Measurements from ENCODE around the gene SPECC1.
"Not testable (repeated sequence)": the region's sequence is repeated elsewhere in the genome, so short reads cannot be mapped to it uniquely, and the experiment has no call there.

The SPECC1 gene

DNA sequence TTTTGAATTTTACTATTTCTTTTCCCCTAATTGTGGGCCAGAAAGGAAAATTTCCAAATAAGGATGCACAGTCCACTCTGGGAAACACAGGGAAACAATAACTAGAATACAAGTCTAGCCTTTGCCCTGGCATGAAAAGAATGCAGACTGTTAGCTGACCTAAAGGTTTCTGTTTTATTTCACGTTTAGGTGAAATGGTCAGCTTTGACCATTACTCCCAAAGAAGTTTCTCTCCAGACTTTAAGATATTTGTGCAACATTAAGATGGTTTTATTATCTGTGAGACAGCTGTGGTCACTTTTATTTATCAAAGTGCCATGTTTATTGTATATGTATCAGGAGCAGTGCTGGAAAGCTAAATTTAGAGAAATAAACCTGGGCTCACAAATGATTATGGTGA is 163.9 kb downstream of the SPECC1 start:
- no peak for DNase-seq (ENCODE audit: low read depth)

DNA sequence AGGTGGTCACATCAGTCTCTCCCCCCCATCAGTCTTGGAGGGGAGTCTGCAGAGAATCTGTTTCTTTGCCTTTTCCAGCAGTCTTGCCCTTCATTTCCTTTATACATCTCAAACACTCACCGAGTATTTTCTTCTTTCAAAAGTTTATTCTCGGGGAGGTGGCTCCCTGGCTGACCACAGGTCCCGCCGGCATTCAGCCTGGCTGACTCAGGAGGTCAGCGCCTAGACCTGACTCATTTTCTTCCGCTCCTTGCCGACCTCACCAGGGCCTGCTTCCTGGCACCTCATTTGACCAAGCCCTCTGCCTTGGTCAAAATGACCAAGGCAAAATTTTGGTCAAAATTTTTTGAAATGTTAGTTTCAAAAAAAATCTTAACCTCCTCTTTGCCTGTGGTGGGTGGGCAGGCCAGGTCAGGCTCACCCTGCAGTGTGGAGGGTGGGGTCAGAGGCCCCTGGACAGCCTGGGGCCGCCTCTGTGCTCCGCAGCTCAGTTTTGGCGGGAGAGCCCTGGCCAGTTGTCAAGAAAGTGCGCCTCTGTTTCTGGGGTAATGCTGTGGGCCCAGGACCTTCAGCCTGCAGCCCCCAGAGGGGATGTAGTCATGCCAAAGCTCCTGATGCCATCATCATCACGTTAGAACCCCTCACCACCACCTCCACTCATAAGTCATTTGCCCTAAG is 165.6 kb downstream of the SPECC1 start:
- no peak for DNase-seq (ENCODE audit: low read depth)

DNA sequence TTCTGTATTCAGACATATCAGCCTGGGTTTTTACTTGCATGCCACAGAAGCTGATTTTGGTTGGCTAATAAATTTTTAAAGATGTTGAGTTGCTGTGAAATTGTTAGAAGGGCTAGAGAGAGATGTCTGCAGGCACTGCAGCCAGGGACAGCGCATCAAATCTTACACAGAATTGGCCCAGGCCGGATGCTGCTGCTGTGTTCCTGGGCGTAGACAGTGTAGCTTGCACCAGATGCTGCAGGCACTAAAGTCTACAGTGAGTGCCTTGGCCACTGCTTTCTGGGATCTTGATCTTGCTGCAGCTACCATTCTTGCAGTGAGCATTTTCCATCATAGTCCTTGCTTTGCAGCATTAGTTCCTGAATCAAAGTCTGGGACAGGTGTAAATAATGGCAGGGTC is 169.9 kb downstream of the SPECC1 start:
- DNase-seq (ENCODE audit: low read depth), result no peak

DNA sequence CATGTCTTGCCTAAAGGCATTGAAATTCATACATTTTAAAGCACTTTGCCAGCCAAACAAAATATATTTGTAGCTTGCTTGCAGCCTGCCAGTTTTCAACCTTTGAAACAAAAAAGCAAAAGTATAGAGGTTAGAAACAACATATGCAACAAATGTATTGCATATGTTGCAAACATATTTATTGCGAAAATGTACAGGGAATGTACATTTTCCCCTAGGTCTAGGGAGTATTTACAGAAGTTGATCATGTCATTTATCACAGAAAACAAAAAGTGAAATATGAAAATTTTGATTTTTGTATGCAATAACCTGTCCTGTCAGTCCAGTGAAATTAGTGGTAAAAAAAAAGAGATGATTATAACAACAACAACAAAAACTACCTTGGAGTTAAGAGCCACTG is 171.5 kb downstream of the SPECC1 start:
- no peak for DNase-seq (ENCODE audit: low read depth)

DNA sequence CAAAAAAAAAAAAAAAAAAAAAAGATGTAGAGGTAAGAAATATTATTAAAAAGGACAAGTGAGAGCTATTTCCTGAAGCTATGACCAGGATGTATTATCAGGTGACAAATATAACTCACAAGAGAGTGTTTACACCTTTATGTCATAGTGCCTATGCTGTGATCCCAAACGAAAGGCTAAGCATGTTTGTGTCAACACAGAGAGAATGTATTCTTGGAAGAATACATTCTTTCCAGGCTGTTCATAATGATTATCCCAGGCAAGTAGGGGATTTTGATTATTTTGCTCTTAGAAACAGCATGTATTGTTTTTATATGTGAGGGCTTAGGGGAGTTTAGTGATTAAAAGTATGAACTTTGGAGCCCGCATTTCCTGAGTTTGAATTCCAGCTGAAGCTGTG is 175.0 kb downstream of the SPECC1 start:
- DNase-seq (ENCODE audit: low read depth), result no peak

DNA sequence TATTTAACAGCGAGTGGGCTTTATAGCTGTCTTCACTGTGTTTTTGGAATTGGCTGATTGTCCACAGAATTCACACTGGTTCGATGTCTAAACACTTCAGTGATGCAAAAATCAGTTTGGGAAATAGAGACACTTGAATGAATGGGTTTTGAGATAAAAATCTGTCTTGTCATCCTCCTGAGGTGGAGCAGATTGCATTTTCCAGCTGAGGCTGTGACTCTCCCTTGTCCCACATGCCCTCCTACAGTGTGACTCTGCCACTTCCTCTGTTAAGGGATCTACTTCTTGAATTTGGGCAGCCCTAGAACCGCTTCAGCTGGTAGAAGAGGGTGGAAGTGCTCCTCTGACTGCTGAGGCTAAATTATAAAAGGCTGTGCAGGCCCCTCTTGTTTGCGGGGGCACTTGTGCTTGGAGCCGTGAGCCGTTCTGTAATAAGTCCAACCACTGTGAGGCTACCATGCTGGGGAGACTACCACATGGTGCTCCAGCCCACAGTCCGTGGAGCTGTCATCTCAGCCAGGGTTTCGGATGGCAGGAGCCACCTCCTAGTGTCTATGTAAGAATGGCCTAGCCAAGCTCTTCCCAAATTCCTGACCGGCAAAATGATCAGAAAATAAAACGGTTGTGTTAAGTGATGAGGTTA is 175.9 kb downstream of the SPECC1 start:
- DNase-seq (ENCODE audit: low read depth), result no peak

DNA sequence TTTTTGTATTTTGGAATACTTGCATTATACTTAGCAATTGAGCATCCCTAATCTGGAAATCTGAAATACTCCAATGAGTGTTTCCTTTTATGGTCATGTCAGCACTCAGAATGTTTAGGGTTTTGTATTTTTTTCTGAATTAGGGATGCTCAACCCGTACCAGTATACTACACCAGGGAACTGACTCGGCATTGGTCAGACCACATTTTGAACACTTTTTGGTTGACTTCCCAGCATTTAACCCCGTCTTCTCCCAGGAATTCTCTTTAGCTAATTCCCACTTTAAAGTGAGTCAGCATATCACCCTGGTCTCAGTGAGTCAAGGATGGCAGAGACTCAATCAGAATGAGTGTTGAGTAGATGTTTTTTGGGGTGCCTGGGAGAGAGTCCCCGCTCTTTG is 177.9 kb downstream of the SPECC1 start:
- DNase-seq (ENCODE audit: low read depth), result no peak

DNA sequence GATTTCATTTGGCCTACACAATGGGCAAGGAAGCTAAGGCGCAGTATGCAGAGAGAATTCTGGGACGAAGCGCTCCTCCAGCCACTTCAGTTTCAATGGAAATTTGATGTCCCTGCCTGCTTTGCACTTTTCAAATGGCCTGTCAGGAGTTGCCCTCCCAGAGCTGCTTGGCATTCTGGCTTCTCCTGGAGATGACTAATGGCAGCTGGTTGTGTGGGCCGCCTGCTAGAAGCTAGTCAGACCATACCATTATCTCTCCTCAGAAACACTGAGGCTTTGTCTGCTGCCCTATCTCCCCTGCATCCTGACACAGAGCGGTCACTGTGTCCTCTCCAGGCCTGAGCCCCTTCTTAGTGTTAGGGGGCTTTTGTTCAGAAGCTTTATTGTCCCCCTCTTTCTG is 180.1 kb downstream of the SPECC1 start:
- no peak for DNase-seq (ENCODE audit: low read depth)

DNA sequence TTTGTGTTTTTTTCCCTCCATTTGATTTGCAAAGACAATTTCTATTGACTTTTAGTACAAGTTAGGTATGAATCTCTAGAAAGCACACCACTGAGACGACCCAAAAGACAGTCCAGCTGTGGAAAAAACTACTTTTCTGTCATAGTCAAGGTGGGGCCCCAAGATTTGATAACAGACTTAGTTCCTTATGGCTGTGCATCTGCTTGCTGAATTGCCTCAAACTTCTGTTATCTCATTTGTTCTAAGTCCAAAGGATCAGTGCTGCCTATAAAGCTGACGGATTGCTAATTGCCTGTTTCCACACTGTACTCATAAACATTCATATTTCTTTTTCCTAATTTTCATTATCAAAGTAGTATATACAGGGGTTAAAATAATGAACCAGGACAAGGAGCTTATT is 180.8 kb downstream of the SPECC1 start:
- DNase-seq (ENCODE audit: low read depth), result no peak

DNA sequence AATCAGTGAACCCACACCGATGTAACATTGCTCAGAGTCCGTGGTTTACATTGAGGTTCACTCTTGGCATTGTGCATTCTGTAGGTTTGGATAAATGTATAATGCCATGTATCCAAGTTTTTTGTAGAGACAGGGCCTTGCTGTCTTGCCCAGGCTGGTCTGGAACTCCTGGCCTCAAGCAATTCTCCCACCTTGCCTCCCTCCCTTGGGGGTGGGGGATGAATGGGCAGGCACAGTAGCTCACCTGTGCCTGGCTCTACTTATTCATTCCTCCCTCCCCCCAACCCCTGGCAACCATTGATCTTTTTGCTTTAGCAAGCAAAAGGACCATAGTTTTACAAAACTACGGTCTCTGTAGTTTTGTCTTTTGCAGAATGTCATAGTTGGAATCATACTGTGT is 181.4 kb downstream of the SPECC1 start:
- no peak for DNase-seq (ENCODE audit: low read depth)

DNA sequence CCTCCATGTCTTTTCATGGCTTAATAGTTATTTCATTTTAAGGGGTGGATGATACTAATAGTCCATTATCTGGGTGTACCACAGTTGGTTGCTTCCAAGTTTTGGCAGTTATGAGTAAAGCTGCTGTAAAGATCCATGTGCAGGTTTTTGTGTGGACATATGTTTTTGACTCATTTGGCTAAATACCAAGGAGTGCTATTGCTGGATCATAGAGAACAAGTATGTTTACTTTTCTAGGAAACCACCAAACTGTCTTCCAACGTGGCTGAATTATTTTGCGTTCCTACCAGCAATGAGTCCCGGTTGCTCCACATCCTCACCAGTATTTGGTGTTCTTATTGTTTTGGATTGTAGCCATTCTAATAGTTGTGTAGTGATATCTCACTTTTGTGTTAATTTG is 181.9 kb downstream of the SPECC1 start:
- no peak for DNase-seq (ENCODE audit: low read depth)

DNA sequence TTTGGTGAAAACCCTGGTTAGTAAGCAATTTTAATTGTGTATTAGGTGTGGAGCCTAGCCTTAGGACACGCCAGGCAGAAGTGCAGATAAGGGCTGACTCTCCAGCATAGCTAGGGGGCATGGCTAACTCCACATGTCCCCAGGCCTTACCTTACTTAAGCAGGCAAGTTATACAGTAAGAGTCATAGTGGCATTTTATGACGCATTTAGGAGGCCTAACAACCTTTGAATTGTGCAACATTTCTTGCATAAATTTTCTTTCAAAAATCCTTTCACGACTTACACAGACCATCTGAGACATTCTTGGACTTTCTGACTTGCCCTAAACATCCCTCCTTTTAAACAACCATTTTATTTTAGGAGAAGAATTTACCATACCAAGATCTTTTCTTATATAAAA is 187.1 kb downstream of the SPECC1 start:
- not testable (repeated sequence) for DNase-seq (ENCODE audit: low read depth)

DNA sequence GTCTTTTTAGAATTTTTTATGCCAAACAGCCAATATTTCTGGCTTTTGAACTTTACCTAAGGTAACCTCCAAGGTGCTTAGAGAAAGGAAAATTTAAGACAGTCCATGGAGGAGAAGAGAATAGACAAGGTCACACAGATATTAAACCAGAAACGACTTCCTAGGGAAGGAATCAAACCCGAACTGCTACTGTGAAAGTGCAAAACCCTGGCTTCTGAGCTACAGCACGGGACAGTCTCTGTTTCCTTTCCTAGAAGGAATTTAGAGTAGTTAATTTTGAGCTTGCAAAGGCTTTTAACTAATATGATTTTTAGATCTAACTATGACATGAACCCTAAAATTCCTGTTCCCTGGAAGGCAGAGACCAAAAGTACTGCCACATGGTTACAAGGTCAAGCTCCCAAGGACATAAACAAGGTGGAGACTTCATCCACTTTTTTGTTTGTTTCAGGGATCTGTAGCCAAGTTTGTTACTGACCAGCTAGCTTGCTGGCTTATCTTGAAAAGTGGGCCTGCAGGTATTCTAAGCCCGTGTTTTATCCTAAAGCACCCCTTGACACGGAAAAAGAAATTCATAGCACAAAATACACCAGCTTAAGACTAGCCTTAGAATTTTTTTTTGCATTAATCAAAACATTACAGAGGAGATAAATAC is 188.2 kb downstream of the SPECC1 start:
- DNase-seq (ENCODE audit: low read depth), result no peak

DNA sequence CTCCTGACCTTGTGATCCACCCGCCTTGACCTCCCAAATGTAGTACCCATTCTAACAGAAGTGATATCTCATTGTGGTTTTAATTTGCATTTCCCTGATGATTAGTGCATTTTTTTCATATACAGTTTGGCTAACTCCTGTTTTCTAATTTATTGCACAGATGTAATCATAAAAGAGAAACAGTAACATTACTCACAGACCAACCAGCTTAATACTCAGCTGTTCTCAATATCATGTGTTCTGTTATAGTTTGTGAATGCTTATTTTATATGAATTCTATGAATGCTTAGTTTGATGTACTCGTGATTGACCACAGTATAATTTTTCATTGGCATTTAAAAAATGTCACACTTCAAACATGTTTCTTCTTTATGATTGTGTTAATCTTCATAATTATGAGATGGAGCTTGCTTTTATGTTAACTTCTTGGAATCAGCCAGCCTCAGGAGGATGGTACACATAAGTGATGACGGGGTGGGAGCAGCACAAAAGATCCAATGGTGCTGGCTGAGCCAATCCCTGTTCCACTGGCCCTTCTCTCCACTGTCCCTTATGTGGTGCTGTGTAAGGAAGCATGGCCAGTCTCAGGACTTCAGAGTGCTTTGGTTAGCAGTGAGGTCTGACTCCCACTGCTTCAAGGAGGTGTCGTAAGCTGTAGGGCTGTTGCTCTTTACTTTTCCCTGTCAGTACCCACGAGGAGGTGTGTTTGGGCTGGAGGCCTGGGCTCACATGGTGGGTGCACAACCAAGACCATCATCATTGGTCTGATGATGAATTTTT is 191.0 kb downstream of the SPECC1 start:
- DNase-seq (ENCODE audit: low read depth), result no peak

DNA sequence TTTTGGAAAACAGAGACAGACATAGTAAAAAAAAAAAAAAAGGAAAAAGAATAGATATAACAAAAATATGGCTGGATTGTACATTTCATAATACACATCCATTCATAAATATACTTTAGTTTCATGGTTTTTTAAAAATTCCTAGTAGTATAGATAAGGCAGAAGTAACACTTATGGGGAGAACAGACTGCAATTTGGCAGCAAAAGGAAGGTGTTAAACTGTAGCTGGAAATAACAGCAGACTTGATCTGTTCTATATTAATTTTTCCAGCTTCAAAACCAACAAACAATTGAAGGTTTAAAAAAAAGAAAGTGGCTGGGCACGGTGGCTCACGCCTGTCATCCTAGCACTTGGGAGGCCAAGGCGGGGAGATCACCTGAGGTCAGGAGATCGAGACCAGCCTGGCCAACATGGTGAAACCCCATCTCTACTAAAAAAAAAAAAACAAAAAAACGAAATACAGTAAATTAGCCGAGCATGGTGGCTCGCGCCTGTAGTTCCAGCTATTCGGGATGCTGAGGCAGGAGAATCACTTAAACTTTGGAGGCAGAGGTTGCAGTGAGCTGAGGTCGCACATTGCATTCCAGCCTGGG is 191.8 kb downstream of the SPECC1 start:
- DNase-seq (ENCODE audit: low read depth), result no peak

DNA sequence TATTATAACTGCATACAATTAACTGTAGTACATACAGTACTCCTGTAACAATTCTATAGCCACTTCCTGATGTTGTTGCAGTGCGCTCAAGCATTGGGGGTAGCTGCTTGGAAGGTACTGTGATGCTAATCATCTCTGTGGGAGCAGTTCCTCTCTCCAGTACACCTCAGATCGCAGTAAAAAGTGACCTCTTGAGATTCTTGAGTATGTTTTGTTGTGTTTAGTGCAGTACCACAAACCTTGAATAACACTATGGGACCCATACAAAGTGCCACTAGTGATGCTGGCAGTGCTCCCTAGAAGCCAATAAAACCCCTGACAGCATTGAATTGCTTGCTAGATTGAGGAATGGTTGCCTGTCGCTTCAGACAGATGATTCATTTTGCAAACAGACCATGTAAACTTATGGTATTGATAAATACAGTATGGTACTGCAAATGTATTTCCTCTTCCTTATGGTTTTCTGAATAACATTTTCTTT is 193.0 kb downstream of the SPECC1 start:
- no peak for DNase-seq (ENCODE audit: low read depth)

DNA sequence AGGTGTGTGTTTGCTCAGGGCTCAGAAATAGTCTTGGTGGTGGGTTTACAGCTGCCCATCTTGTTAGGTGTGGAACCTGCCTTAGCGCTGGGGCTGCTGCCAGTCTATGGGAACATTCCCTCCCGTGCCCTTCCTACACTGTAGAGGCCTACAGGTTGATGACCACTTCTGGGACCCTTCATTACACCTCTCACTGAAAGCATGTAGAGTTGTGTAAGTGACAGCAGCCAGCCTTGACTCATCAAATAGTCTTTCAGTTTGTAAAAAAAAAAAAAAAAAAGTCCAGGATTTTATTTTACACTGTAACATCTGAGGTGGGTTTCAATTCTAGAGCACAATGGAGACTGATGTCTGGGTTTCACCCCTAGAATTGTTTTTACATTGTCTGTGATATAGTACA is 193.9 kb downstream of the SPECC1 start:
- no peak for DNase-seq (ENCODE audit: low read depth)

DNA sequence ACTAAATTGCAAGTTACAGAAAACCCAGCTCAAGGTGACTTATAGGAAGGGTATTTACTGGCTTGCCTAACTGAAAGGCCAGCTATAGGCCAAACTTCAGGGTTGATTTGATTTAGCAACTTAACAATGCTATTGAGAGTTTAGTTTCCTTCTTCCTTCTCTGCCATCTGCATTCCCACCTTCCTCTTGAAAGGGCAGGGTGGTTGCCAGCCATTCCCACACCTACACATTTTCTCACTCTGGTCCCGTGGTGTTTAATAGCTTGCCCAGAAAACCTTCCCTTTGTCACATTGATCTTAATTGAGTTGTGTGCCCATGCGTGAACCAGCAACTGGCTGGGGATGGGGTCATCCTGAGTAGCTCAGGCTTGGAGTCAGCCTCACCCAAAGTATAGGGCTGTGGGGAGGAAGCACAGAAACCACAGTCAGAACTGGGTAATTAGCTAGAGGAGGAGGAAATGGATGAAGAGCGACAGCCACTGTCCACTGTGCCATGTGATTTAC is 194.7 kb downstream of the SPECC1 start:
- DNase-seq (ENCODE audit: low read depth), result no peak

DNA sequence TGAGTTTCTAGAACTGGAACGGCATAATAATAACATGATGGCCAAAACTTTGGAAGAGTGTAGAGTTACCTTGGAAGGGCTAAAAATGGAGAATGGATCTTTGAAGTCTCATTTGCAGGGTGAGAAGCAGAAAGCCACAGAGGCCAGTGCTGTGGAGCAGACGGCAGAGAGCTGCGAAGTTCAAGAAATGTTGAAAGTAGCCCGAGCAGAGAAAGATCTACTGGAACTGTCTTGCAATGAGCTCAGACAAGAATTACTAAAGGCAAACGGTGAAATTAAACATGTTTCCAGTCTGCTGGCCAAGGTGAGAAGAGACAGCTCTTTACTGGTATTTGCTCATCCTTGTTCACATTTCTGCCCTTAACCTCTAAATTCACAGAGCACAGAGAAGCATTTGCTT is 196.4 kb downstream of the SPECC1 start:
- no peak for DNase-seq (ENCODE audit: low read depth)

DNA sequence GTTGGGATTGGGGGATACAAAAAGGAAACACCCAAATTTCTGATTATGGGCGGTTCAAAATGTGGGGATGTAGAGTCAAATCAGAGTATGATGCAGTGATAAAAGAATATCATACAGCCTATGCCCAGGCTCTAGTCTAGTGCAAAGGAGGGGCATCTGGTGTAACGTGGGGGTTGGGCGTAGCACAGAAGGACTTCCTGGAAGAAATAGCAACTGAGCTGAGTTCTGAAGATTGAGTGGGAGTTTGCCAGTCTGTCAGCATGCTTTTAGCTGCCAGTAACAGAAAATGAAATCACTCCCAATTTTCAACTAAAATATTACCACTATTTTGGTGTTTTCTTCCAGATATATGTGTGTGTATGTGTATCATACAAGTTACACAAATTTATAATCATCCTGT is 196.9 kb downstream of the SPECC1 start:
- DNase-seq (ENCODE audit: low read depth), result no peak

DNA sequence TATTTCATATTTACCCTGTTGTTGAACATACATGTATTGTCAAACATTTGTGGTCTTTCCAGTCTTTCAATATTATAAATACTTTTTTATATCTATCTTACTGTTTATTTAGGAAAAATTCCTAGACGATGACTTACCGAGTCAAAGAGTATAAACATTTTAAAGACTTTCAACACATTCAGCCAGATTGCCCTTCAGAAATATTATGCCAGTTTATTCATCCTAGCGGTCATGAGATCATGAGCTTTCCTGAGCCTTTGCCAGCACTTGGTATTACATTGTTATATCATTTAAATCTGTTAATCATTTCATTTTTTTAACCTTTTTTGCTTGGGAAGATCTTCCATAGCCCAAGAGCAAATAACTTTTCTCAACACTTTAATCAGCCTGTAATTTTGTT is 197.4 kb downstream of the SPECC1 start:
- no peak for DNase-seq (ENCODE audit: low read depth)

Measured in activated T-helper 9 cell treated with anti-CD3 and anti-CD28 coated beads, Interleukin-2, amount 50 U/mL, for 16 hours (primary cell).